GM19238 (cell line): ENCODE data around the gene LCK.
"Not testable (repeated sequence)": the region's sequence is repeated elsewhere in the genome, so short reads cannot be mapped to it uniquely, and the experiment has no call there.

ENCODE experiments used
- DNase-seq: peaks from one replicate; pipeline ENCODE4 v3.0.0; 2011; ENCODE audit warnings: low spot score; ENCODE audit not compliant: insufficient read length

LCK gene

DNA sequence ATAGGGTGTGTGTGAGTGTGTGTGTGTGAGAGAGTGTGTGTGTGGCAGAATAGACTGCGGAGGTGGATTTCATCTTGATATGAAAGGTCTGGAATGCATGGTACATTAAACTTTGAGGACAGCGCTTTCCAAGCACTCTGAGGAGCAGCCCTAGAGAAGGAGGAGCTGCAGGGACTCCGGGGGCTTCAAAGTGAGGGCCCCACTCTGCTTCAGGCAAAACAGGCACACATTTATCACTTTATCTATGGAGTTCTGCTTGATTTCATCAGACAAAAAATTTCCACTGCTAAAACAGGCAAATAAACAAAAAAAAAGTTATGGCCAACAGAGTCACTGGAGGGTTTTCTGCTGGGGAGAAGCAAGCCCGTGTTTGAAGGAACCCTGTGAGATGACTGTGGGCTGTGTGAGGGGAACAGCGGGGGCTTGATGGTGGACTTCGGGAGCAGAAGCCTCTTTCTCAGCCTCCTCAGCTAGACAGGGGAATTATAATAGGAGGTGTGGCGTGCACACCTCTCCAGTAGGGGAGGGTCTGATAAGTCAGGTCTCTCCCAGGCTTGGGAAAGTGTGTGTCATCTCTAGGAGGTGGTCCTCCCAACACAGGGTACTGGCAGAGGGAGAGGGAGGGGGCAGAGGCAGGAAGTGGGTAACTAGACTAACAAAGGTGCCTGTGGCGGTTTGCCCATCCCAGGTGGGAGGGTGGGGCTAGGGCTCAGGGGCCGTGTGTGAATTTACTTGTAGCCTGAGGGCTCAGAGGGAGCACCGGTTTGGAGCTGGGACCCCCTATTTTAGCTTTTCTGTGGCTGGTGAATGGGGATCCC, 22.5 kb downstream of the LCK start:
- no peak for DNase-seq

DNA sequence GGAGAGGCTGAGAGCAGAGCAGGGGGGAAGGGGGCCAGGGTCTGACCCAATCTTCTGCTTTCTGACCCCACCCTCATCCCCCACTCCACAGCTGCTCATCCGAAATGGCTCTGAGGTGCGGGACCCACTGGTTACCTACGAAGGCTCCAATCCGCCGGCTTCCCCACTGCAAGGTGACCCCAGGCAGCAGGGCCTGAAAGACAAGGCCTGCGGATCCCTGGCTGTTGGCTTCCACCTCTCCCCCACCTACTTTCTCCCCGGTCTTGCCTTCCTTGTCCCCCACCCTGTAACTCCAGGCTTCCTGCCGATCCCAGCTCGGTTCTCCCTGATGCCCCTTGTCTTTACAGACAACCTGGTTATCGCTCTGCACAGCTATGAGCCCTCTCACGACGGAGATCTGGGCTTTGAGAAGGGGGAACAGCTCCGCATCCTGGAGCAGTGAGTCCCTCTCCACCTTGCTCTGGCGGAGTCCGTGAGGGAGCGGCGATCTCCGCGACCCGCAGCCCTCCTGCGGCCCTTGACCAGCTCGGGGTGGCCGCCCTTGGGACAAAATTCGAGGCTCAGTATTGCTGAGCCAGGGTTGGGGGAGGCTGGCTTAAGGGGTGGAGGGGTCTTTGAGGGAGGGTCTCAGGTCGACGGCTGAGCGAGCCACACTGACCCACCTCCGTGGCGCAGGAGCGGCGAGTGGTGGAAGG, 23.7 kb downstream of the LCK start:
- no peak for DNase-seq

DNA sequence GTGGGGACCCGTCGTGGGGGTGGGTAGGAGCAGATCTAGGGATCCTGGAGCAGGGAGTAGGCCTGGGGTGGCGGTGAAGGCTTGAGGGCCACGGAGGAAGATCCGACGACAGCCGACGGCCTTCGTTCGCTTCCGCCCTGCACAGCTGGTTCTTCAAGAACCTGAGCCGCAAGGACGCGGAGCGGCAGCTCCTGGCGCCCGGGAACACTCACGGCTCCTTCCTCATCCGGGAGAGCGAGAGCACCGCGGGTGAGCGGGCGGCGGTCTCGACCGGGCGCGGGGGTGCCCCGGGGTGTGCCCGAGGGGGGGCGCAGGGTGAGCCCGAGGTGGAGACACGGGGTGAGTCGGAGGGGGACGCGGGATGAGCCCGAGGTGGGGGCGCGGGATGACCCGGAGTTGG, 24.4 kb downstream of the LCK start:
- no peak for DNase-seq

DNA sequence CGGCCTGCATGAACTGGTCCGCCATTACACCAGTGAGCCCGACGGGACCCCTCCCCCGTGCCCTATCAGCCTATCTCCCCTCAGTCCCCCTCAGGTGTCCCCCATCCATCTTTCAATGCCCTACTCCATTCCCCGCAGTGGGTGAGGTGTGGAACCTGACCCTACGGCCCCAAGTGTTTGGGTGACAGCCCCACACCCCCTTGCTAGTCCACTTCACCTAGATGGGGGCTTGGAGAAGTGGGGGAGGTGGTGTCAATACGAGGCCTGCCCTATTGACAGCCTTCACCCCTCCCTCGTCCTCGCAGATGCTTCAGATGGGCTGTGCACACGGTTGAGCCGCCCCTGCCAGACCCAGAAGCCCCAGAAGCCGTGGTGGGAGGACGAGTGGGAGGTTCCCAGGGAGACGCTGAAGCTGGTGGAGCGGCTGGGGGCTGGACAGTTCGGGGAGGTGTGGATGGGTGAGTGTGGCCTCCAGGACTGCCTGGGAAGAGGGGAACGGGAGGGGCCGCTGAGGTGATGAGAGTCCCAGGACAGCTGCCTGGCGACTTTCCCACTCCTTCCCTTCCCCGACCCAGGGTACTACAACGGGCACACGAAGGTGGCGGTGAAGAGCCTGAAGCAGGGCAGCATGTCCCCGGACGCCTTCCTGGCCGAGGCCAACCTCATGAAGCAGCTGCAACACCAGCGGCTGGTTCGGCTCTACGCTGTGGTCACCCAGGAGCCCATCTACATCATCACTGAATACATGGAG, 25.1 kb downstream of the LCK start:
- DNase-seq = no peak

DNA sequence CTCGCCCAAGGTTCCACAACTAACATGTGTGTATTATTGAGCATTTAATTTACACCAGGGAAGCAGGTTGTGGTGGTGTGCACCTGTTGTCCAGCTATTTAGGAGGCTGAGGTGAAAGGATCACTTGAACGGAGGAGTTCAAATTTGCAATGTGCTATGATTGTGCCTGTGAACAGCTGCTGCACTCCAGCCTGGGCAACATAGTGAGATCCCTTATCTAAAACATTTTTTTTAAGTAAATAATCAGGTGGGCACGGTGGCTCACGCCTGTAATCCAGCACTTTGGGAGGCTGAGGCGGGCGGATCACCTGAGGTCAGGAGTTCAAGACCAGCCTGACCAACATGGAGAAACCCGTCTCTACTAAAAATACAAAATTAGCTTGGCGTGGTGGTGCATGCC, 33.7 kb downstream of the LCK start:
- DNase-seq = not testable (repeated sequence)

DNA sequence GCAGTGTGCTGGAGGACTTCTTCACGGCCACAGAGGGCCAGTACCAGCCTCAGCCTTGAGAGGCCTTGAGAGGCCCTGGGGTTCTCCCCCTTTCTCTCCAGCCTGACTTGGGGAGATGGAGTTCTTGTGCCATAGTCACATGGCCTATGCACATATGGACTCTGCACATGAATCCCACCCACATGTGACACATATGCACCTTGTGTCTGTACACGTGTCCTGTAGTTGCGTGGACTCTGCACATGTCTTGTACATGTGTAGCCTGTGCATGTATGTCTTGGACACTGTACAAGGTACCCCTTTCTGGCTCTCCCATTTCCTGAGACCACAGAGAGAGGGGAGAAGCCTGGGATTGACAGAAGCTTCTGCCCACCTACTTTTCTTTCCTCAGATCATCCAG, 34.6 kb downstream of the LCK start:
- no peak for DNase-seq

DNA sequence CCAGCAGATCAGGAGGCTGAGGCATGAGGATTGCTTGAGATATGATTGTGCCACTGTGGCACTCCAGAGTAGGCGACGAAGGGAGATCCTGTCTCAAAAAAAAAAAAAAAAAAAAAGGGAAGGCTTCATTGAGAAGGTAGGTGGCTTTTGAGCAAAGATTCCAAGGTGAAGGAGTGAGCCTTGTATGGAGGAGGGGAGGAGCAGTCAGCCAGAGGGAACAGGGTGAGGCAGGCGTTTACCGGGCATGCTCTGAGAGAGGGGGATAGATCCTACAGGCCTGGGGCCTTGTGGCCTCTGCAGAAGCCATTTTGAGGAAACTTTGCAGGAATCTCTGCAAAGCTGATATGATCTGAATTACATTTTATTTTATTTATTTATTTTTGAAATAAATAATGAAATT, 35.7 kb downstream of the LCK start:
- no peak for DNase-seq

DNA sequence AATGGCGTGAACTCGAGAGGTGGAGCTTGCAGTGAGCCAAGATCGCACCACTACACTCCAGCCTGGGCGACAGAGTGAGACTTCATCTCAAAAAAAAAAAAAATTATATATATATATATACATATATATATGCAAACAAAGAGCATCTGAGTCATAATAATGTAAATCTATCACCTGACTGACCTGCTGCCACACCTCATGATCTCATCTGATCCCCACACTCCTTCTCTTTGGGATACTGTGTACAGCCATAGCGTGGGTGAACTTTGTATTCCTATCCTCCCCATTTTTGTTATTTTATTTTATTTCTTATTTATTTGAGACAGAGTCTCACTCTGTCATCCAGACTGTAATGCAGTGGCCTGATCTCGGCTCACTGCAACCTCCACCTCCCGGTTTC, 38.2 kb downstream of the LCK start:
- no peak for DNase-seq

DNA sequence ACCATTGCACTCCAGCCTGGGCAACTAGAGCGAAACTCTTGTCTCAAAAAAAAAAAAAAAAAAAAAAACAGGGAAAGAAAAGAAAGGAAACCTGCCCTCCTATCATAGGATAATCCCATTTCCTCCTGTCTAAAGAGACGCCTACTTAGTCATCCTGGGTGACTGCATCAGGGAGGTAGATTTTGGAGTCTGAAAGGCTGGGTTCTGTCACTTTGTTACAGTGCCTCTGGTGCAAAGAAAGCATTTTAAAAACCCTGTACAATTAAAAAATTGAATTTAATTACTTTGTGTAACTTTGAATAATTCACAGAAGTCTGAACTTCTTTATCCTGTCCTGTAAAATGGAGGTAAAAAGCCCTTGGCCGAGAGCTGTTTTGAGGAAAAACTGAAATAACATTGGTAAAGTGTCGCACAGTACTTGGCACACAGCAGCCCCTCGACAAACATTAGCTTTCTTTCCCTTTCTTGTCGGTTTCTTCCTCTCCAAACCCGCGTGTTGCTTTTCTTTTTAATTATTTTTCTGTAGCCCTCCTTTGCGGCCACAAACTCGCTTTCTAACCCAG, 40.2 kb downstream of the LCK start:
- DNase-seq = no peak

DNA sequence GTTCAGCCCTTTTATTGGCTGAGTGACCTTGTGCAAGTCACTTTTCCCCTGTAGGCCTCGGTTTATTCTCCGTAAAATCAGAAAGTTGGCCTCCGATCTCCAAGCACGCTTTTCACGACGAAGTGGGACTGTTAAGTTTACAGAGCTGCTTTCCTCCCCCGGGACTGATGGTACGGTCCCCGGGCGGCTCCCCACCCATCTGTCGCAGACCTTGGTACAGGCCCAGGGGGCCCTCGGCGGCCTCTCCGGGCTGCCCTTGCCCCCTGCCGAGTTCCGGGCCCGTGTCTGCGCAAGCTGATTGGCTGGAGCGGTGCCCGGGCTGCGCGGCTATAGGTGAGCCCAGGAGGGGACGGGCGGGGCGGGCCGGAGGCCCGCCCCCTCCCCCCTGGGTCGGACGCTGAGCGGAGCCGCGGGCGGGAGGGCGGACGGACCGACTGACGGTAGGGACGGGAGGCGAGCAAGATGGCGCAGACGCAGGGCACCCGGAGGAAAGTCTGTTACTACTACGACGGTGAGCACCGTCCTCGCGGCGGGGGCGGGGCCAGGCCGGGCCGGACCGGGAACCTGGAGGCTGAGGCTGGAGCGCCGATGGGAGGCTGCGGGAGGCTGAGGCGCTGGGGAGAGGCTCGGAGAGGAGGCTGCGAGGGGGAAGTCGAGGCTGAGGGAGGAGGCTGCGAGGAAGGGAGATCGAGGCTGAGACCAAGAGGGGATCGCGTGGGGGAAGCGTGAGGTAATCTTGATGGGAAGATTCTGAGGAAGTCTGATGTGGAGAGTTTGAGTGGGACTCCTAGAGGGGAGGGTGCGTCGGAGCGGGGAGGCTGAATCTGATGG, 40.9 kb downstream of the LCK start, which contains the start of gene HDAC1:
HDAC1 (plus strand) TSS at position 376 of the 831 bp plus-strand sequence; CDS start at position 463, 87 bp downstream.
- peak; percentile 98 for DNase-seq

DNA sequence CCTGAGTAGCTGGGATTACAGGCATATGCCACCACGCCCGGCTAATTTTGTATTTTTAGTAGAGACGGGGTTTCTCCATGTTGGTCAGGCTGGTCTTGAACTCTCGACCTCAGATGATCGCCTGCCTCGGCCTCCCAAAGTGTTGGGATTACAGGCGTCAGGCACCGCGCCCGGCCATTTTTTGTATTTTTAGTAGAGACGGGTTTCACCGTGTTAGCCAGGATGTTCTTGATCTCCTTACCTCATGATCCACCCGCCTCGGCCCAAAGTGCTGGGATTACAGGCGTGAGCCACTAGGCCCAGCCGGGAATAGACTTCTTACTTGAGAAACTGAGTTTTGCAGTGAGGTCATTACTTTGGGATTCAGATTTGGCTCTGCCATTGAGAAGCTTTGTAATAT, 47.1 kb downstream of the LCK start:
- not testable (repeated sequence) for DNase-seq

DNA sequence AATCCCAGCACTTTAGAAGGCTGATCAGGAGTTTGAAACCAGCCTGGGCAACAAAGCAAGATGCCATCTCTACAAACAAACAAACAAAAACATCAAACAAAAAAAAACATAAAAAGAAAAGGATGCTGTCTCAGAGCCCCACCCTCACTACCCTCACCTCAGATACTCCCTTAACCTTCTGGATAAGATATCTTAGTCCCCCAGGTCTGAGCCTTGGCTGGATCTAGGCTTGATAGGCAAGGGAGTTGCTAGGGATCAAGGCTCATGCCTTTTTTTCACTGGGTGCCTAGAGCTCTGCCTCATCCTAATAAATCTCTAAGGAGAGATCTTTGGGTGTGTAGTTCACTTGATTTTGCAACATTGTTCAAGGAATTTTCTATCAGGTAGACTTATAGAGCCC, 48.3 kb downstream of the LCK start:
- no peak for DNase-seq

DNA sequence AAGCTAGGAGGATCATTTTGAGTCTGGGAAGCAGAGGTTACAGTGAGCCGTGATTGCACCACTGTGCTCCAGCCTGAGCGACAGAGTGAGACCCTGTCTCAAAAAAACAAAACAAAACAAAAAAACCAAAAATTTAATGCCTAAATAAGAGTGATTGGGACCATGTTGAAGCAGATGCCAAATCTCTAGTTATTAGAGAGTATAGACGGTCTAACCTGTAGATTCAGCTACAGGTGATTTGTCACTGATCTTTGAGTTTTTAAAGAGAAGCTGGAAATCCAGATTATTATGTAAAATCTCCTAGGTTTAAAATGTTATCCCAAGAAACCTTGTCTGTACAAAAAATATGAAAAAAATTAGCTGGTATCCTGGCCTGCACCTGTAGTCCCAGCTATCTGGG, 52.3 kb downstream of the LCK start:
- DNase-seq = no peak

DNA sequence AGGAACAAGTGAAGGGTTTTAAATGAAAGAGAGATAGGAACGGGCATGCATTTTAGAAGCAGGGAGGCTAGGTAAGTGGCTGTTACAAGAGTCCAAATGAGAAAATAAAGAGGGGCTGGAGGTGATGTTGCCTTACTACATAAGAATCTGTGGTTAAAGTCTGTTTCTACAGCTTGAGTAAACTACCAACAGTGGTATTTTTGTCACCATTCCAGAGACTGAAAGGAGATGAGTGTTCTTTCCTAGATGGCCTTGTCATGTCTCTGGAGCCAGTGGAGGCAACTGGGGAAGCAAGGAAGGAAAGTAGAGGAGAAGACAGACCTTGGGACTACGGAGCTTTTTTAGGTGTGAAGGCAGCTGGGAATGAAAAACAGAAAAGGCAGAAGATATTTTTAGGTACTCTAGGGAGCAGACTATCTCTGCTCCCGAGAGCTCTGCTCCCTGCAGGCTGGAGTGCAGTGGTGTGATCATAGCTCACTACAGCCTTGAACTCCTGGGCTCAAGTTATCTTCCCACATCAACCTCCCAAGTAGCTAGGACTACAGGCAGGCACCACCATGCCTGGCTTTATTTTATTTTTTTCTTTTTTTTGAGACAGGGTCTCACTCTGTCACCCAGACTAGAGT, 53.0 kb downstream of the LCK start:
- DNase-seq = no peak

DNA sequence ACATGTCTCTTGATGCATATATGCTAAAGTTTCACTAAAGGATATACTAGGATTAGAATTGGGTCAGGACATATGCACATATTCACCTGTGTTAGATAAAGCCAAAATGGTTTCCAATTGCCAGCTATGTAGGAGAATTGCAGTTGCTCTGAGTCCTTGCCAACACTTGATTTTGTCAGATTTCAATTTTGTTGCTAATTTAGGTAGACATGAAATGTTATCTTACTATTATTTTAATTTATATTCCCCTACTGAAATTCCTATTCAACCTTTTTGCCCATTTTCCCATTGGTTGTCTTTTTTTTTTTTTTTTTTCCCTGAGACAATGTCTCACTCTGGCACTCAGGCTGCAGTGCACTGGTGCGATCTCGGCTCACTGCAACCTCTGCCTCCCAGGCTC, 54.2 kb downstream of the LCK start:
- DNase-seq = no peak

DNA sequence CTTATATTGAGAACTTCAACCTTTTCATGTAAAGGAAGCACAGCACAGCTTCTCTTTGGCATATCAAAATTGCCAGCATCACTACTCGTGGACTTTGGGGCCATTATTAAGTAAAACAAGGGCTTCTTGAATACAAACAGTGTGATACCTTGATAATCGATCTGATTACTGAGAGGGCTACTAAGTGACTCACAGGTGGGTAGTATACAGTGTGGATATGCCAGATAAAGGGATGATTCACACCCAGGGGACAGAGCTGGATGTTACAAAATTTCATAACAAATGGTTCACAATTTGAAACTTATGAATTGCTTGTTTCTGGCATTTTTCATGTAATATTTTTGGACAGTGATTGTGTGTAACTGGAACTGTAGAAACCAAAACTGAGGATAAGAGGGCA, 56.3 kb downstream of the LCK start:
- DNase-seq = no peak

DNA sequence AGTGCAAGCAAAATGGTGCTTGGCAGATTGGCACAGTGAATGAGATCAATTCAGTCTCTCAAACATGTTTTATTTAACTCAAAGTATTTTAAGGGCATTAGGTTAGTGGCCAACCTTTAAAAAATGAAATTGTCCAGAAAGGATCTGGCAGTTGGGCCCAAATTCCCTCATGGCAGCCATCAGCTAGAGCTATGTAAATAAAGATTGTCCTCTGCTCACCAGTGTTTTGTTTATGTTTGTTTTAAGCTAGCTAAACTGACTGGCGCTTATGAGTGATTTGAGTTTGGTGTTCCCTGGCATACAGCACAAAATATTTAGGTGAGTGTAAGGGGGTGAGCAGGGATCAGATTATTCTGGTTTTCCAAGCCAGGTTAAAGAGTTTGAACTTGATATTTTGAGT, 58.9 kb downstream of the LCK start:
- no peak for DNase-seq

DNA sequence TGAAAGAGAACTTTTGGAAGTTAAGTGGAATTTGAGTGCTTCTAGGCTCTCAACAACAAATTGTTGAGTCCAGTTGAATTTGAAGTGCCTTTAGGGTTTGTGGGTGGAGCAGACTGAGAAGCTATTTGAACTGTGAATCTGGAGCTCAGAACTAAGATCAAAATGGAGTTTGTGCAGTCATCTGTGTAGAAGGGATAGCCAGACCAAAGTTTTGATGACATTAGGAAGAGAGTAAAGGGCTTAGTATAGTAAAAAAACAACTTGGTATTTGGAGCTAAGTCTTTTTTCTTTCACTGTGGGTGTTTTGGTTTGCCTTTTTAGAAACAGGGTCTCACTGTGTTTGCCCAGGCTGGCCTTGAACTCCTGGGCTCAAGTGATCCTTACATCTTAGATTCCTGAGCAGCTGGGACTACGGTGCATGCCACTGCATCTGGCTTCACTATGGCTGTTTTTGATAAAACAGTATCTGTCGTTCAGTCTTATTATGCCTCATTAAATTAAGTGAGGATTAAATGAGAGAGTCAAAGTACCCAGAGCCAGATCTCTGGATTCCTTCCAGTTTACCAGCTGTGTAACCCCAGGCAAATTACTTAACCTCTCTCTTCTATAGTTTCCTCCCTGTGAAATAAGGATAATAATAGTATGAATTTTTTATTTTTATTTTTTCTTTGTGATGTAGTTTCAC, 60.8 kb downstream of the LCK start:
- no peak for DNase-seq

DNA sequence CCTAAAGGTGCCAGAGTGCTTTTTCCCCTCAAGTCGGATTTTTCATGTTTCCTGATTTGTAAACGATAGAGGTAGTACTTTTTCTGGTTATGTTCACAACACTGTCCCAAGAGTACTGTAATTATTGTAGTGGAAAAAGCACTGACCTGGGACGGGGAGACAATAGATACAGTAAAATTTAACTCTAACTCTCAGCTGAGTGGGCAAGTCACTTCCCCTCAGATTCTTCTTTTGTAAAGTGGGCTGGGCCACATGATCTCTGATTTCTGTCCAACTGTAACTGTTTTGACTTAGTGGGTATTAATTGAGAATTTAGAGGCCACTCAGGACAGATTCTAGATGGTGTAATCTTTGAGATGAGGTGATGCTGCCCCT, 65.8 kb downstream of the LCK start:
- DNase-seq = no peak
